ENCODE results near the gene CSNK1G1. TPM values are rescaled to one million over a fixed set of nuclear protein-coding genes. Genes with fewer than 3 reads are reported as not detected.

CSNK1G1 gene
- total and polyA plus RNA-seq, 2 of the 4 experiments (the other 2 are of a cell fraction) = 7.4 to 29.4 TPM

DNA sequence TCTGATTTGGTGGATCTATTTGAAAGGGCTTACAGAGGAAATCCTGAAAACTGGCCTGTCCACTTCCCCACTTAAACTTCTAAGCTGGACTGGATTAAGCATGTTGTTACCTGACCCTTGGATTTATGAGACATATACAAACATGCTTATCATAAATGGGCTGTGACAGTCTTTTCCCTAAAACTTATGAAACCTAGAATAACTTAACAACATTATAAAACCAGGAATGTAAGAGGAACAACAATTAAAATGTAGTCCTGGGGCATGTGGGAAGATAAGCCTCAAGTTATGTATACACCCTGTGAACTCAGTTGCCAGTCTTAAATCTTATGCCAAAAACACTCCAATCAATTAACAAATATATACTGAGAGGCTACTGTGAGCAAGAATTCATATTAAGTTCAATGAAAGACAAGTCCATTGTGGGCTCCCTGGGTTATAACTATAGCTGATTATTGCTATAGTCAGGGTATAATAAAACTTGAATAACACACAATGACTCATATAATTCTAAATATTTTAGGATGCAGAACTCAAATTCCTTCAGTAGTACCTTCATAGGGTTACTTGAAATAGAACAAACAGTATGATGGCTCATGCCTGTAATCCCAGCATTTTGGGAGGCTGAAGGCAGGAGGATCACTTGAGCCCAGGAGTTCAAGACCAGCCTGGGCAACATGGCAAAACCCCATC lies 105.9 kb downstream of the CSNK1G1 start:
- H3K27ac ChIP-seq (ENCODE audit: insufficient read depth, low read length) = no peak overlapping the region
- H3K23ac ChIP-seq (ENCODE audit: low read depth, low read length) = no peak overlapping the region
- H4K8ac ChIP-seq (ENCODE audit: low read depth in 2 of 2, low read length in 2 of 2) = no peak overlapping the region
- peak; percentile 56 for DNase-seq
- ChIA-PET POLR2A (ENCODE audit: unreplicated experiment) (interaction anchor here (0.7 kb wide), 1 partner anchor 15 kb away, joined by 3 read pairs; no protein-coding TSS in a partner anchor), CTCF (interaction anchor here (1.4 kb wide), 1 partner anchor 11 kb away, joined by 6 read pairs; no protein-coding TSS in a partner anchor)
- no peak overlapping the region for H3K4me3 ChIP-seq (ENCODE audit: insufficient read depth, low read depth, low read length)
- peaks cover 30% of the 10 kb centered on the region; the same call in 1 of the 2 replicates for H4K20me1 ChIP-seq (ENCODE audit: insufficient read depth, low read length)
- no peak overlapping the region for H2AFZ ChIP-seq (replicated peaks; ENCODE audit: low read length, poor library complexity)
- H2BK20ac ChIP-seq (ENCODE audit: low read depth, low read length) = no peak overlapping the region
- H3K9ac ChIP-seq (ENCODE audit: low read depth, low read length) = no peak overlapping the region
- H2AK9ac ChIP-seq (replicated peaks; ENCODE audit: low read depth, low read length, poor library complexity) = no peak overlapping the region
- H2AK5ac ChIP-seq (ENCODE audit: low read depth, low read length) = no peak overlapping the region
- no peak overlapping the region for H3K18ac ChIP-seq (ENCODE audit: low read depth, low read length)
- peak; percentile 38 for ATAC-seq (ENCODE audit: low read depth)
- dilution Hi-C loops (cut with HindIII; ENCODE audit: low sequenced_read_pairs, unreplicated experiment) (no loop called here), in situ Hi-C loops (cut with MboI; ENCODE audit: low sequenced_read_pairs) (no loop called here), intact Hi-C loops (cut with micrococcal nuclease) (no loop called here)
- TSS peak; percentile 9 for BruUV-seq (replicated peaks)
- no peak overlapping the region for H4K5ac ChIP-seq (ENCODE audit: low read depth, low read length)
- no peak overlapping the region for H3K4ac ChIP-seq (ENCODE audit: low read depth, low read length)
- H3K9me3 ChIP-seq (ENCODE audit: control insufficient read depth, insufficient read depth, low read length) = no peaks in the 10 kb centered on the region
- no peak overlapping the region for H3K56ac ChIP-seq (ENCODE audit: extremely low read depth, insufficient read depth, low read length)
- no peaks in the 10 kb centered on the region for H3K36me3 ChIP-seq (ENCODE audit: control insufficient read depth, insufficient read depth, low read length)
- no peak overlapping the region for H2BK15ac ChIP-seq (ENCODE audit: low read depth, low read length)
- no peak overlapping the region for H2BK120ac ChIP-seq (ENCODE audit: low read depth, low read length)
- H2BK5ac ChIP-seq (ENCODE audit: low read depth, low read length, poor library complexity, severe bottlenecking) = no peak overlapping the region
- no peak overlapping the region for H3K4me2 ChIP-seq (ENCODE audit: low read depth, low read length)
- H3K79me1 ChIP-seq (ENCODE audit: low read depth in 1 of 2, low read length in 2 of 2) = peaks cover 19 to 54% of the 10 kb centered on the region in 2 experiments; a peak in 3 of 4 replicates
- H3K9me1 ChIP-seq (ENCODE audit: insufficient read depth, low read length) = peaks cover 7% of the 10 kb centered on the region; the same call in 1 of the 2 replicates
- no peak overlapping the region for H3K14ac ChIP-seq (replicated peaks; ENCODE audit: low read depth, low read length)
- H3K27me3 ChIP-seq (ENCODE audit: control insufficient read depth, insufficient read depth, low read length) = no peaks in the 10 kb centered on the region
- H3K4me1 ChIP-seq (ENCODE audit: control insufficient read depth, insufficient read depth, low read length) = peaks cover 5% of the 10 kb centered on the region
- H4K91ac ChIP-seq (ENCODE audit: insufficient read depth, low read depth, low read length) = no peak overlapping the region
- TF ChIP-seq SMC3 (IDR thresholded peaks at IDR 0.05; ENCODE audit: low read depth, low read length) (no peak), BHLHE40 (IDR thresholded peaks at IDR 0.05; ENCODE audit: low read depth, low read length) (no peak), MAFK (IDR thresholded peaks at IDR 0.05; ENCODE audit: low read depth, low read length) (no peak), MAZ (IDR thresholded peaks at IDR 0.05; ENCODE audit: borderline replicate concordance, low read depth, low read length) (no peak)
